ENCODE measurements around the gene PLEKHH2. TPM values are rescaled to one million over a fixed set of nuclear protein-coding genes. Genes with fewer than 3 reads are reported as not detected.

PLEKHH2 gene
- total RNA-seq, 1 donor from 2014 or later = 0.84 TPM

DNA sequence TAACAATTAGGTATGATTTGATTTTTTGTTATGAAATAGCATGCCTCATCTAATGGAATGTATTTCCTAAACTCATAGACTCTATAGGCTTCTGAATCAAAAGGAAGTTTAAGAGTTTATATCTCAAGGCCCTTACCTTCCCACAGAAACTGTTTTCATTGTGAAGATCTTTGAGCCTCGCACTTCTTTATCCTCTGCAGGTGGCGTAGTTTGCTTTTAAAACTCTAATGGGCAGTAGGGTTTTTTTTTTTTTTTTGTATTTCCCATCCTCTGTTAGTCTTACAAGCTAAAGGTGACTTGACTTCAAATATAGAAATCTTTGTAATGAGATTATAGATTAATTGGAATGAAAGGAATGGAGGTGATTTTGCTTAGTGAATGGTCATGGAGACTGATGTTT, 165.1 kb downstream of the PLEKHH2 start:
- DNase-seq (ENCODE audit: low read depth) (no peak), FAIRE-seq (no peak)
- peaks cover 11% of the 10 kb centered on the region for H3K36me3 Mint-ChIP-seq (ENCODE audit: low read depth, unreplicated experiment)
- no peak for TF ChIP-seq EZH2 (IDR thresholded peaks at IDR 0.05; ENCODE audit: insufficient read depth, low read length)
- TF ChIP-seq, protein P1, sequence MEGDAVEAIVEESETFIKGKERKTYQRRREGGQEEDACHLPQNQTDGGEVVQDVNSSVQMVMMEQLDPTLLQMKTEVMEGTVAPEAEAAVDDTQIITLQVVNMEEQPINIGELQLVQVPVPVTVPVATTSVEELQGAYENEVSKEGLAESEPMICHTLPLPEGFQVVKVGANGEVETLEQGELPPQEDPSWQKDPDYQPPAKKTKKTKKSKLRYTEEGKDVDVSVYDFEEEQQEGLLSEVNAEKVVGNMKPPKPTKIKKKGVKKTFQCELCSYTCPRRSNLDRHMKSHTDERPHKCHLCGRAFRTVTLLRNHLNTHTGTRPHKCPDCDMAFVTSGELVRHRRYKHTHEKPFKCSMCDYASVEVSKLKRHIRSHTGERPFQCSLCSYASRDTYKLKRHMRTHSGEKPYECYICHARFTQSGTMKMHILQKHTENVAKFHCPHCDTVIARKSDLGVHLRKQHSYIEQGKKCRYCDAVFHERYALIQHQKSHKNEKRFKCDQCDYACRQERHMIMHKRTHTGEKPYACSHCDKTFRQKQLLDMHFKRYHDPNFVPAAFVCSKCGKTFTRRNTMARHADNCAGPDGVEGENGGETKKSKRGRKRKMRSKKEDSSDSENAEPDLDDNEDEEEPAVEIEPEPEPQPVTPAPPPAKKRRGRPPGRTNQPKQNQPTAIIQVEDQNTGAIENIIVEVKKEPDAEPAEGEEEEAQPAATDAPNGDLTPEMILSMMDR (IDR thresholded peaks at IDR 0.05; ENCODE audit: insufficient read depth, low read depth, low read length) = no peak
- Histone ChIP-seq H3K4me1 (ENCODE audit: insufficient read depth, low read length) (no peaks in the 10 kb centered on the region), H3K9me3 (ENCODE audit: insufficient read depth, low read depth, low read length) (no peaks in the 10 kb centered on the region), H3K4me3 (ENCODE audit: insufficient read depth, low read depth, low read length) (no peak overlapping the region), H3K79me2 (ENCODE audit: insufficient read depth, low read length) (no peaks in the 10 kb centered on the region), H3K9ac (ENCODE audit: low read length) (no peak overlapping the region), H2AFZ (ENCODE audit: low read depth, low read length) (no peak overlapping the region), H3K36me3 (ENCODE audit: insufficient read depth, low read length) (peaks cover 3% of the 10 kb centered on the region), H3K27me3 (ENCODE audit: insufficient read depth, low read length) (no peaks in the 10 kb centered on the region), H3K27ac (ENCODE audit: low read depth, low read length) (no peak overlapping the region), H4K20me1 (ENCODE audit: insufficient read depth, low read length) (no peaks in the 10 kb centered on the region), H3K4me2 (ENCODE audit: low read length) (no peak overlapping the region)
- no peaks in the 10 kb centered on the region for H3K27me3 Mint-ChIP-seq (ENCODE audit: low read depth, unreplicated experiment)
- H3K4me1 Mint-ChIP-seq (ENCODE audit: low read depth, unreplicated experiment) = no peaks in the 10 kb centered on the region
- no peak overlapping the region for H3K27ac Mint-ChIP-seq (ENCODE audit: unreplicated experiment)
- H3K4me3 Mint-ChIP-seq (ENCODE audit: unreplicated experiment) = no peak overlapping the region
- H3K9me3 Mint-ChIP-seq (ENCODE audit: unreplicated experiment) = no peaks in the 10 kb centered on the region

DNA sequence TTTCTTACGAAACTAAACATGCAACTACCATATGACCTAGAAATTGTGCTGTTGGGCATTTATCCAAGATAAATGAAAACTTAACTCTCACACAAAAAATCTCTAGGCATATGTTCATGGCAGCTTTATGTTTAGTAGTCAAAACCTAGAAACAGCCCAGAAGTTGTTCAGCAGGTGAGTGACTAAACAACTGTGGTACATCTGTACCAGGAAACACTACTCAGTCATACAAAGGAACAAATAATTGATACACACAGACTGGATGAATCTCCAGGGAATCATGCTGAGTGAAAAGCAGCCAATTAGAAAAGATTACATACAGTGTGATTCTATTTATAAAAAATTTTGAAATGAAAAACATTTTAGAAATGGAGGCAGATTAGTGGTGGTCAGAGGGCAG, 166.1 kb downstream of the PLEKHH2 start:
- no peak overlapping the region for H3K4me3 Mint-ChIP-seq (ENCODE audit: unreplicated experiment)
- DNase-seq (ENCODE audit: low read depth) (no peak), FAIRE-seq (no peak)
- Histone ChIP-seq H4K20me1 (ENCODE audit: insufficient read depth, low read length) (no peaks in the 10 kb centered on the region), H3K36me3 (ENCODE audit: insufficient read depth, low read length) (peaks cover 3% of the 10 kb centered on the region), H3K27ac (ENCODE audit: low read depth, low read length) (no peak overlapping the region), H3K4me3 (ENCODE audit: insufficient read depth, low read depth, low read length) (no peak overlapping the region), H3K9ac (ENCODE audit: low read length) (no peak overlapping the region), H3K9me3 (ENCODE audit: insufficient read depth, low read depth, low read length) (no peaks in the 10 kb centered on the region), H3K79me2 (ENCODE audit: insufficient read depth, low read length) (no peaks in the 10 kb centered on the region), H3K4me2 (ENCODE audit: low read length) (no peak overlapping the region), H3K4me1 (ENCODE audit: insufficient read depth, low read length) (no peaks in the 10 kb centered on the region), H3K27me3 (ENCODE audit: insufficient read depth, low read length) (no peaks in the 10 kb centered on the region), H2AFZ (ENCODE audit: low read depth, low read length) (no peak overlapping the region)
- no peak for TF ChIP-seq EZH2 (IDR thresholded peaks at IDR 0.05; ENCODE audit: insufficient read depth, low read length)
- TF ChIP-seq, protein P1 (IDR thresholded peaks at IDR 0.05; ENCODE audit: insufficient read depth, low read depth, low read length) = no peak
- no peaks in the 10 kb centered on the region for H3K27me3 Mint-ChIP-seq (ENCODE audit: low read depth, unreplicated experiment)
- no peaks in the 10 kb centered on the region for H3K4me1 Mint-ChIP-seq (ENCODE audit: low read depth, unreplicated experiment)
- peaks cover 11% of the 10 kb centered on the region for H3K36me3 Mint-ChIP-seq (ENCODE audit: low read depth, unreplicated experiment)
- no peaks in the 10 kb centered on the region for H3K9me3 Mint-ChIP-seq (ENCODE audit: unreplicated experiment)
- H3K27ac Mint-ChIP-seq (ENCODE audit: unreplicated experiment) = no peak overlapping the region

DNA sequence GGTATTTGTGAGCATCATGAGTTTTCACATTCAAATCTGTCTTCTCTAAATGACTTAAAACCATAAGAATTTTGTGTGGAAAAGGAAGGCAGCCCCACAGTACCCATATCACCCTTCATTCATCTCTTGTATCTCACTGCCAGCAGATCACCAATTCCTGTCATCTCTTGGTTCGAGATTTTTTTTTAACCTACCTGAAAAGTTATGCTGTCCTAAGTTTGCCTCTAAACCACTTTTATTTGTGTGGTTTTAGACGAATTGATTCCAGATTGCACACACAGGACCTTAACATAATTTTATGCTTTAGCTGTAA, 169.6 kb downstream of the PLEKHH2 start:
- no peak overlapping the region for H2AFZ ChIP-seq (ENCODE audit: low read depth, low read length)
- Mint-ChIP-seq H3K9me3 (ENCODE audit: unreplicated experiment) (no peaks in the 10 kb centered on the region), H3K36me3 (ENCODE audit: low read depth, unreplicated experiment) (peaks cover 8% of the 10 kb centered on the region), H3K4me1 (ENCODE audit: low read depth, unreplicated experiment) (no peaks in the 10 kb centered on the region), H3K27me3 (ENCODE audit: low read depth, unreplicated experiment) (no peaks in the 10 kb centered on the region), H3K4me3 (ENCODE audit: unreplicated experiment) (no peak overlapping the region), H3K27ac (ENCODE audit: unreplicated experiment) (no peak overlapping the region)
- no peaks in the 10 kb centered on the region for H3K79me2 ChIP-seq (ENCODE audit: insufficient read depth, low read length)
- H3K4me1 ChIP-seq (ENCODE audit: insufficient read depth, low read length) = no peaks in the 10 kb centered on the region
- no peak overlapping the region for H3K4me3 ChIP-seq (ENCODE audit: insufficient read depth, low read depth, low read length)
- FAIRE-seq = peak; percentile 17
- no peaks in the 10 kb centered on the region for H3K27me3 ChIP-seq (ENCODE audit: insufficient read depth, low read length)
- no peak overlapping the region for H3K9ac ChIP-seq (ENCODE audit: low read length)
- H4K20me1 ChIP-seq (ENCODE audit: insufficient read depth, low read length) = no peaks in the 10 kb centered on the region
- DNase-seq (ENCODE audit: low read depth) = no peak
- H3K9me3 ChIP-seq (ENCODE audit: insufficient read depth, low read depth, low read length) = no peaks in the 10 kb centered on the region
- H3K36me3 ChIP-seq (ENCODE audit: insufficient read depth, low read length) = peaks cover 3% of the 10 kb centered on the region
- TF ChIP-seq, protein P1 (IDR thresholded peaks at IDR 0.05; ENCODE audit: insufficient read depth, low read depth, low read length) = no peak
- TF ChIP-seq EZH2 (IDR thresholded peaks at IDR 0.05; ENCODE audit: insufficient read depth, low read length) = no peak
- H3K27ac ChIP-seq (ENCODE audit: low read depth, low read length) = no peak overlapping the region
- no peak overlapping the region for H3K4me2 ChIP-seq (ENCODE audit: low read length)

Data from astrocyte (in vitro differentiated cells and primary cell).